B cell (primary cell): ENCODE results near the gene EEF1AKMT3. TPM values are rescaled to one million over a fixed set of nuclear protein-coding genes. Genes with fewer than 3 reads are reported as not detected.

Experiments
- ATAC-seq: fragments of 200-7000 bp; cut with Tn5 transposase; one replicate; pipeline ENCODE4 v1.10.0; 2021; ENCODE audit warnings: low read depth, mild to moderate bottlenecking, moderate number of reproducible peaks, moderate library complexity
- CTCF ChIA-PET: fragments of 350-600 bp; sonication (Branson Sonifier 250); formaldehyde crosslinking; loops from one replicate; lab custom pipeline; 2021; ENCODE audit warnings: antibody characterized with exemption, inconsistent platforms; lab: Charles Lee
- POLR2A ChIA-PET: fragments of 350-600 bp; sonication (Branson Sonifier 250); formaldehyde crosslinking; loops from one replicate; lab custom pipeline; 2021; ENCODE audit warnings: antibody characterized with exemption; lab: Charles Lee
- DNase-seq: peaks from one replicate; pipeline ENCODE4 v3.0.0; 2013
- H2AFZ ChIP-seq: 2 replicates; pipeline ENCODE4 v1.6.1; 2012; ENCODE audit warnings: mild to moderate bottlenecking, low read depth, low read length; ENCODE audit not compliant: insufficient read depth, poor library complexity, severe bottlenecking
- H3K27ac ChIP-seq, 2 donors: 1 replicate in 1 of 2; 2 replicates in 1 of 2; pipeline ENCODE4 v1.5.1; 2012 to 2013; ENCODE audit warnings: low read length in 2 of 2, mild to moderate bottlenecking in 2 of 2, moderate library complexity in 1 of 2
- H3K27me3 ChIP-seq, 4 experiments: fragments of 200-600 bp in 1 of 4; sonication (generic) in 1 of 4; replicated peaks in 1 of 4; 1 replicate in 2 of 4; 2 replicates in 2 of 4; pipeline versions ENCODE4 v1.6.1 to v1.7.0; 2013 to 2016; ENCODE audit warnings: low read length in 3 of 4, mild to moderate bottlenecking in 2 of 4, mixed read lengths in 1 of 4, moderate library complexity in 1 of 4; ENCODE audit not compliant: insufficient read depth in 4 of 4, control insufficient read depth in 3 of 4; ENCODE audit errors: control extremely low read depth in 1 of 4
- H3K36me3 ChIP-seq, 2 experiments: replicated peaks in 1 of 2; 1 replicate in 1 of 2; 2 replicates in 1 of 2; pipeline versions ENCODE4 v1.6.1 to v1.7.1; 2013; ENCODE audit warnings: low read length in 1 of 2; ENCODE audit not compliant: insufficient read depth in 2 of 2, control insufficient read depth in 1 of 2; ENCODE audit errors: control extremely low read depth in 1 of 2, extremely low read depth in 1 of 2
- H3K4me1 ChIP-seq, 2 donors: fragments of 200-600 bp in 1 of 2; sonication (generic) in 1 of 2; 1 replicate in 1 of 2; 2 replicates in 1 of 2; pipeline versions ENCODE4 v1.5.1 to v1.6.1; 2013 to 2017; ENCODE audit warnings: low read length in 2 of 2; ENCODE audit not compliant: control insufficient read depth in 2 of 2, insufficient read depth in 2 of 2
- H3K4me2 ChIP-seq: replicated peaks from 2 replicates; pipeline ENCODE3; 2012; ENCODE audit warnings: mild to moderate bottlenecking, low read depth, low read length; ENCODE audit not compliant: poor library complexity, severe bottlenecking
- H3K4me3 ChIP-seq, 5 experiments: fragments of 200-600 bp in 1 of 5; sonication (generic) in 1 of 5; 1 replicate in 3 of 5; 2 replicates in 2 of 5; pipeline versions ENCODE4 v1.5.1 to v1.7.0; 2011 to 2016; ENCODE audit warnings: low read length in 4 of 5, mild to moderate bottlenecking in 4 of 5, low read depth in 2 of 5, control low read depth in 1 of 5, moderate library complexity in 1 of 5; ENCODE audit not compliant: insufficient read depth in 1 of 5; ENCODE audit errors: control extremely low read depth in 1 of 5, extremely low read depth in 1 of 5
- H3K79me2 ChIP-seq: fragments of 200-600 bp; sonication (generic); one replicate; pipeline ENCODE4 v1.6.0; 2016; ENCODE audit warnings: low read length; ENCODE audit not compliant: control insufficient read depth, insufficient read depth
- H3K9ac ChIP-seq: fragments of 200-600 bp; sonication (generic); 2 replicates; pipeline ENCODE4 v1.6.1; 2017; ENCODE audit warnings: mild to moderate bottlenecking, low read length, moderate library complexity
- H3K9me3 ChIP-seq, 3 donors: one replicate each; pipeline versions ENCODE4 v1.6.1 to v1.7.1; 2013; ENCODE audit warnings: low read length in 2 of 3; ENCODE audit not compliant: control insufficient read depth in 2 of 3, insufficient read depth in 1 of 3; ENCODE audit errors: control extremely low read depth in 1 of 3
- H4K20me1 ChIP-seq: 2 replicates; pipeline ENCODE4 v1.6.0; 2012; ENCODE audit warnings: mild to moderate bottlenecking, low read length; ENCODE audit not compliant: insufficient read depth, control insufficient read depth, poor library complexity, severe bottlenecking
- H3K27ac Mint-ChIP-seq: one replicate; pipeline ENCODE4 v1.8.0; 2021; ENCODE audit warnings: mixed read lengths
- H3K27me3 Mint-ChIP-seq: one replicate; pipeline ENCODE4 v1.8.0; 2021; ENCODE audit warnings: mixed read lengths
- H3K4me1 Mint-ChIP-seq: one replicate; pipeline ENCODE4 v1.8.0; 2021; ENCODE audit warnings: mixed read lengths
- H3K4me3 Mint-ChIP-seq: one replicate; pipeline ENCODE4 v1.8.0; 2021; ENCODE audit warnings: mixed read lengths
- H3K9me3 Mint-ChIP-seq: one replicate; pipeline ENCODE4 v1.8.0; 2022; ENCODE audit warnings: mixed read lengths; ENCODE audit not compliant: insufficient read depth
- CTCF ChIP-seq: fragments of 200-600 bp; IDR thresholded peaks from one replicate; pipeline ENCODE4 v1.8.0; 2022; ENCODE audit warnings: antibody characterized with exemption, mild to moderate bottlenecking
- EZH2 ChIP-seq: IDR thresholded peaks from 2 replicates; pipeline ENCODE4 v1.6.1; 2012; ENCODE audit warnings: borderline replicate concordance, low read depth, mild to moderate bottlenecking, moderate library complexity, low read length; ENCODE audit not compliant: insufficient read depth, poor library complexity, severe bottlenecking
- WGBS: methylation state at CpG from one replicate; pipeline ENCODE4 v1.1.5; 2013; ENCODE audit warnings: missing lambda C conversion rate; ENCODE audit not compliant: insufficient coverage; 5-methylcytosine and 5-hydroxymethylcytosine counted together
- intact Hi-C: fragments of 100-400 bp; cut with micrococcal nuclease; formaldehyde crosslinking; loops from one replicate; pipeline ENCODE4 v1.10.0; 2022
- polyA plus RNA-seq: library from polyadenylated mRNA; depleted of rRNA; stranded (reverse); fragments of >200 nt; gene quantifications from 2 replicates; pipeline ENCODE4 v1.2.3, GENCODE V29; 2012
- total RNA-seq, 2 donors: library from RNA; stranded (reverse); fragments of 120-200 nt in 1 of 2; gene quantifications; 1 replicate in 1 of 2; 2 replicates in 1 of 2; pipeline versions ENCODE4 v1.2.3 to v1.2.4, GENCODE V29; 2013 to 2022

Gene EEF1AKMT3
- total and polyA plus RNA-seq, 2 donors (not counting 1 experiment from before 2014, with no cell fraction given), result 0.89 to 1.3 TPM

- WGBS, result 88% methylated on average over 4 of the region's 11 CpGs
Measured at GRCh38 chr12:57722716-57723629, 49.4 kb upstream of the EEF1AKMT3 start.

More at GRCh38 chr12:57722716-57723629, 49.4 kb upstream of the EEF1AKMT3 start:
- intact Hi-C loops, result no loop called here
- no peak for ATAC-seq
- Mint-ChIP-seq H3K27me3 (no peaks in the 10 kb centered on the region), H3K4me3 (no peak overlapping the region), H3K9me3 (no peaks in the 10 kb centered on the region), H3K4me1 (peaks cover 16% of the 10 kb centered on the region), H3K27ac (peak overlapping the region; percentile 20)
- Histone ChIP-seq H3K4me2 (no peak overlapping the region), H3K79me2 (no peaks in the 10 kb centered on the region), H3K9ac (no peak overlapping the region), H3K27me3 (no peaks in the 10 kb centered on the region), H3K4me1 (peaks cover 8 to 16% of the 10 kb centered on the region in 2 donors), H3K27ac (no peak overlapping the region), H2AFZ (no peak overlapping the region), H3K4me3 (no peak overlapping the region), H3K36me3 (peaks cover 0 to 58% of the 10 kb centered on the region in 2 experiments), H4K20me1 (peaks cover 11% of the 10 kb centered on the region), H3K9me3 (peaks cover 0 to 7% (median 0%) of the 10 kb centered on the region in 3 donors)
- DNase-seq, result no peak
- POLR2A ChIA-PET, result interaction anchor here (0.6 kb wide), 1 partner anchor 1710 kb away, joined by 5 read pairs; no protein-coding TSS in a partner anchor
- CTCF ChIA-PET, result interaction anchor here (0.5 kb wide), 1 partner anchor 34 kb away, joined by 4 read pairs; no protein-coding TSS in a partner anchor
- TF ChIP-seq EZH2, result no peak
- TF ChIP-seq CTCF, result no peak
